Muscle layer of colon (tissue), 2 donors: ENCODE results near the gene RBM4B.
"Not testable (repeated sequence)": the region's sequence is repeated elsewhere in the genome, so short reads cannot be mapped to it uniquely, and the experiment has no call there.

Source experiments
- H3K27ac ChIP-seq: one replicate; pipeline ENCODE4 v1.7.0; 2013; ENCODE audit warnings: low read depth, mild to moderate bottlenecking, low read length, moderate library complexity
- H3K27me3 ChIP-seq, 2 donors: one replicate each; pipeline ENCODE4 v1.7.0; 2013; ENCODE audit warnings: low read length in 2 of 2, mild to moderate bottlenecking in 2 of 2; ENCODE audit not compliant: insufficient read depth in 2 of 2, control insufficient read depth in 1 of 2
- H3K36me3 ChIP-seq: one replicate; pipeline ENCODE4 v1.7.0; 2013; ENCODE audit warnings: mild to moderate bottlenecking, low read length; ENCODE audit not compliant: insufficient read depth
- H3K4me1 ChIP-seq: one replicate; pipeline ENCODE4 v1.7.0; 2013; ENCODE audit warnings: mild to moderate bottlenecking, low read length; ENCODE audit not compliant: insufficient read depth
- H3K4me3 ChIP-seq, 2 donors: one replicate each; pipeline ENCODE4 v1.7.0; 2013; ENCODE audit warnings: low read length in 2 of 2, low read depth in 1 of 2, mild to moderate bottlenecking in 1 of 2, moderate library complexity in 1 of 2
- H3K9ac ChIP-seq: one replicate; pipeline ENCODE4 v1.7.0; 2013; ENCODE audit warnings: low read length
- H3K9me3 ChIP-seq: one replicate; pipeline ENCODE4 v1.7.0; 2013; ENCODE audit warnings: mild to moderate bottlenecking, low read length
- donor health status: abdominal sarcoma.
- donor health status: Adenocarcinoma of cecum.

RBM4B gene

GRCh38 chr11:66677599-66678375 lies at the start of gene RBM4B:
Gene RBM4B, minus strand, starts transcription at chr11:66677887. Its CDS starts 808 bp downstream, at chr11:66677079.
- H3K4me1 ChIP-seq, result peaks cover 34% of the 10 kb centered on the region
- H3K36me3 ChIP-seq, result peaks cover 5% of the 10 kb centered on the region
- peak within 1 kb of the TSS; percentile 81 to 92 for H3K4me3 ChIP-seq
- H3K9me3 ChIP-seq, result no peaks in the 10 kb centered on the region
- peak within 1 kb of the TSS; percentile 77 for H3K27ac ChIP-seq
- no peaks in the 10 kb centered on the region for H3K27me3 ChIP-seq
- H3K9ac ChIP-seq, result peak within 1 kb of the TSS; percentile 90

GRCh38 chr11:66725647-66726046 lies 48.0 kb upstream of the RBM4B start:
- H3K27me3 ChIP-seq, result peaks cover 23 to 25% of the 10 kb centered on the region in 2 donors
- peaks cover 12% of the 10 kb centered on the region for H3K4me1 ChIP-seq
- no peaks in the 10 kb centered on the region for H3K36me3 ChIP-seq
- H3K27ac ChIP-seq, result no peak overlapping the region
- H3K9me3 ChIP-seq, result no peaks in the 10 kb centered on the region
- no peak overlapping the region for H3K4me3 ChIP-seq
- H3K9ac ChIP-seq, result no peak overlapping the region

GRCh38 chr11:66725114-66725513 lies 47.4 kb upstream of the RBM4B start:
- Histone ChIP-seq H3K9me3 (no peaks in the 10 kb centered on the region), H3K36me3 (no peaks in the 10 kb centered on the region), H3K27me3 (peaks cover 23 to 25% of the 10 kb centered on the region in 2 donors), H3K4me3 (no peak overlapping the region), H3K4me1 (peaks cover 12% of the 10 kb centered on the region), H3K9ac (no peak overlapping the region), H3K27ac (no peak overlapping the region)

GRCh38 chr11:66724167-66724566 lies 46.5 kb upstream of the RBM4B start:
- peaks cover 12% of the 10 kb centered on the region for H3K4me1 ChIP-seq
- H3K36me3 ChIP-seq, H3K9me3 ChIP-seq, H3K27ac ChIP-seq, H3K4me3 ChIP-seq, H3K9ac ChIP-seq: not testable (repeated sequence)
- H3K27me3 ChIP-seq, result peaks cover 23 to 25% of the 10 kb centered on the region in 2 donors

- Histone ChIP-seq H3K27me3 (peaks cover 22 to 23% of the 10 kb centered on the region in 2 donors), H3K9ac (no peak overlapping the region), H3K4me1 (peaks cover 10% of the 10 kb centered on the region)
These were observed 46.0 kb upstream of the RBM4B start for GRCh38 chr11:66723693-66724092.

GRCh38 chr11:66722745-66723651 lies 45.3 kb upstream of the RBM4B start:
- peaks cover 7% of the 10 kb centered on the region for H3K4me1 ChIP-seq
- H3K36me3 ChIP-seq, result no peaks in the 10 kb centered on the region
- no peak overlapping the region for H3K27ac ChIP-seq
- H3K4me3 ChIP-seq, result no peak overlapping the region
- H3K27me3 ChIP-seq, result peaks cover 23 to 24% of the 10 kb centered on the region in 2 donors
- no peak overlapping the region for H3K9ac ChIP-seq
- no peaks in the 10 kb centered on the region for H3K9me3 ChIP-seq

More at GRCh38 chr11:66723693-66724092, 46.0 kb upstream of the RBM4B start:
- Histone ChIP-seq H3K27ac (no peak overlapping the region), H3K36me3 (no peaks in the 10 kb centered on the region), H3K9me3 (no peaks in the 10 kb centered on the region), H3K4me3 (no peak overlapping the region)

- H3K9me3 ChIP-seq, result no peaks in the 10 kb centered on the region
- H3K27ac ChIP-seq, result no peak overlapping the region
- H3K36me3 ChIP-seq, result no peaks in the 10 kb centered on the region
- H3K4me1 ChIP-seq, result peaks cover 2% of the 10 kb centered on the region
- no peak overlapping the region for H3K9ac ChIP-seq
- H3K4me3 ChIP-seq, result no peak overlapping the region
- H3K27me3 ChIP-seq, result peaks cover 18 to 19% of the 10 kb centered on the region in 2 donors
These were observed 44.3 kb upstream of the RBM4B start for GRCh38 chr11:66721939-66722338.

GRCh38 chr11:66720899-66721470 lies 43.3 kb upstream of the RBM4B start:
- no peak overlapping the region for H3K4me3 ChIP-seq
- H3K27me3 ChIP-seq, result peaks cover 8 to 12% of the 10 kb centered on the region in 2 donors
- H3K9ac ChIP-seq, result no peak overlapping the region
- no peaks in the 10 kb centered on the region for H3K9me3 ChIP-seq
- H3K36me3 ChIP-seq, result no peaks in the 10 kb centered on the region
- H3K4me1 ChIP-seq, result no peaks in the 10 kb centered on the region
- H3K27ac ChIP-seq, result no peak overlapping the region

GRCh38 chr11:66720223-66720898 lies 42.7 kb upstream of the RBM4B start:
- Histone ChIP-seq H3K9ac (no peak overlapping the region), H3K9me3 (no peaks in the 10 kb centered on the region), H3K36me3 (no peaks in the 10 kb centered on the region), H3K27ac (no peak overlapping the region), H3K27me3 (peaks cover 4 to 8% of the 10 kb centered on the region in 2 donors), H3K4me3 (no peak overlapping the region), H3K4me1 (no peaks in the 10 kb centered on the region)

- H3K4me1 ChIP-seq, result no peaks in the 10 kb centered on the region
- peaks cover 0 to 8% of the 10 kb centered on the region in 2 donors for H3K27me3 ChIP-seq
- H3K36me3 ChIP-seq, result no peaks in the 10 kb centered on the region
- H3K4me3 ChIP-seq, result no peak overlapping the region
- H3K27ac ChIP-seq, result no peak overlapping the region
- no peaks in the 10 kb centered on the region for H3K9me3 ChIP-seq
- no peak overlapping the region for H3K9ac ChIP-seq
These were observed 41.6 kb upstream of the RBM4B start for GRCh38 chr11:66719111-66719872.
